ENCODE results near the gene OGFR. TPM values are rescaled to one million over a fixed set of nuclear protein-coding genes. Genes with fewer than 3 reads are reported as not detected.

Gene OGFR
- total and polyA plus RNA-seq, 2 donors (not counting 3 experiments of a cell fraction or from before 2014, with no cell fraction given), result 30.8 to 44.0 TPM

DNA sequence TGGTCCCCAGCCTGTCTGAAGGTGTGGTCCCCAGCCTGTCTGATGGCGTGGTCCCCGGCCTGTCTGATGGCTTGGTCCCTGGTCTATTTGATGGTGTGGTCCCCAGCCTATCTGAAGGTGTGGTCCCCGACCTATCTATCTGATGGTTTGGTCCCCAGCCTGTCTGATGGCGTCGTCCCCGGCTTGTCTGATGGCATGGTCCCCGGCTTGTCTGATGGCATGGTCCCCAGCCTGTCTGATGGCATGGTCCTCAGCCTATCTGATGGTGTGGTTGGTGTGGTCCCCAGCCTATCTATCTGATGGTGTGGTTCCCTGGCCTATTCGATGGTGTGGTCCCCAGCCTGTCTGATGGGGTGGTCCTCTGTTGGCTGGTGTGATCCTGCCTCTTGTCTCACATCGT is 26.6 kb upstream of the OGFR start:
- Histone ChIP-seq H3K9ac (replicated peaks; ENCODE audit: extremely low read depth, insufficient read depth, low read length) (no peak overlapping the region), H3K9me1 (replicated peaks; ENCODE audit: control insufficient read depth, extremely low read depth, insufficient read depth, low read length) (no peaks in the 10 kb centered on the region), H3K36me3 (ENCODE audit: control insufficient read depth in 2 of 2, extremely low read depth in 1 of 2, insufficient read depth in 2 of 2, low read length in 2 of 2) (no peaks in the 10 kb centered on the region), H3K4me1 (ENCODE audit: control insufficient read depth, extremely low read depth, insufficient read depth, low read length) (peaks cover 6% of the 10 kb centered on the region), H3K27me3 (ENCODE audit: control insufficient read depth in 2 of 2, insufficient read depth in 2 of 2, low read length in 2 of 2) (no peaks in the 10 kb centered on the region), H3K27ac (ENCODE audit: insufficient read depth, low read depth, low read length) (no peak overlapping the region), H3K4me2 (ENCODE audit: insufficient read depth, low read length) (no peak overlapping the region), H3K79me2 (ENCODE audit: control insufficient read depth, insufficient read depth, low read length) (no peaks in the 10 kb centered on the region), H4K20me1 (replicated peaks; ENCODE audit: control insufficient read depth, extremely low read depth, insufficient read depth, low read length) (no peaks in the 10 kb centered on the region), H3K9me3 (replicated peaks; ENCODE audit: control insufficient read depth, insufficient read depth, low read length) (no peaks in the 10 kb centered on the region), H2AFZ (ENCODE audit: low read depth, low read length) (no peak overlapping the region), H3K4me3 (replicated peaks in 1 of 3; ENCODE audit: insufficient read depth in 1 of 3, low read depth in 1 of 3, low read length in 3 of 3) (no peak overlapping the region)
- no peak for TF ChIP-seq CTCF (IDR thresholded peaks at IDR 0.05; ENCODE audit: extremely low read depth in 1 of 2, insufficient read depth in 1 of 2, low read depth in 1 of 2, low read length in 2 of 2)
- TF ChIP-seq MAX (IDR thresholded peaks at IDR 0.05; ENCODE audit: insufficient read depth, insufficient read length), result no peak
- TF ChIP-seq MYC (IDR thresholded peaks at IDR 0.05; ENCODE audit: low read depth, low read length), result no peak
- no peak for TF ChIP-seq GATA2 (IDR thresholded peaks at IDR 0.05; ENCODE audit: insufficient read depth, insufficient read length, low read depth, low read length)
- TF ChIP-seq POLR2AphosphoS5 (IDR thresholded peaks at IDR 0.05; ENCODE audit: insufficient read depth, low read depth, low read length), result no peak
- TF ChIP-seq EZH2 (IDR thresholded peaks at IDR 0.05; ENCODE audit: borderline replicate concordance, low read depth, low read length, severe bottlenecking), result no peak
- TF ChIP-seq JUN (IDR thresholded peaks at IDR 0.05; ENCODE audit: borderline replicate concordance, insufficient read depth, insufficient read length, low read depth), result no peak
- no peak for TF ChIP-seq FOS (IDR thresholded peaks at IDR 0.05; ENCODE audit: borderline replicate concordance, insufficient read depth, low read length)
- CTCF ChIA-PET, result no interaction called here
- dilution Hi-C loops (cut with MboI; ENCODE audit: extremely low pct_ligation_motif_present, low sequenced_read_pairs) (no loop called here), intact Hi-C loops (cut with micrococcal nuclease) (no loop called here)
- POLR2A ChIA-PET, result no interaction called here
- FAIRE-seq, result no peak
- DNase-seq (ENCODE audit: low read depth, low spot score), result no peak
- no TSS peak for BruUV-seq (replicated peaks)
